ENCODE data around the gene NT5M. TPM values are rescaled to one million over a fixed set of nuclear protein-coding genes. Genes with fewer than 3 reads are reported as not detected.

The NT5M gene
- total RNA-seq, 1 donor from 2014 or later = 5.9 TPM

DNA sequence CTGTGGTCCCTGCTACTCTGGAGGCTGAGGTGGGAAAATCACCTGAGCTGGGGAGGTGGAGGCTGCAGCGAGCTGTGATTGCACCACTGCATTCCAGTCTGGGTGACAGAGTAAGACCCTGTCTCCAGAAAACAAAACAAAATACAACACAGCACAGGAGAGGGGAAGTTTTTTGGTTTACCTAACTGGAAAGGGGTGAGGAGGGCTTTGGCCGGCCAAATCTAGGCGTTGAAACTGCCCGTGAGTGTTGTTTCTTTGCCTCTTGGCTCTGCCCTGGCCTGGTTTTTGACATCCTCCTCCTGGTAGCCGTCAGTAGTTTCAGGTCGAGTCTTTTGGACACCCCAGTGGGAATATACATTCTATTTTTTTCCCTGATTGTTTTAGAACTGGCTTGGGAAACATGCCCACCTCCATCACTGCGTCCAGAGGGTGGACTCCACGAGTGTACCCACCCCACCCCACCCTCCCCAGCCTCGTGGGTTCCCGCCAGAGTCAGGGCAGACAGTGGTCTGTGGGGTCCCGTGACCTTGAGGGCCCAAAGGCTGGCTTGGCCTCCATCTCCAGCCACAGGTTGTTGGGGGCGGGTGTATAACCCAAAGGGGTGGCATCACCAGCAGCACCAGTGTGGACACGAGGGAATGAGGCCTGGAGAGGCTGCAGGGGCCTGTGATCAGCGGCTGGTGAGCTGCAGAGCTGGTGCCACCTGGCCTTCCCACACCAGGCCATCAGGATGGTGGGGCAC, 42.7 kb downstream of the NT5M start:
- no peaks in the 10 kb centered on the region for H3K9me3 Mint-ChIP-seq
- no peak for DNase-seq (ENCODE audit: extremely low spot score, unreplicated experiment)
- no peaks in the 10 kb centered on the region for H3K4me1 Mint-ChIP-seq (ENCODE audit: unreplicated experiment)
- no peak overlapping the region for H3K27ac Mint-ChIP-seq
- no peak overlapping the region for H3K4me3 Mint-ChIP-seq
- no peak for TF ChIP-seq CTCF (conservative IDR thresholded peaks at IDR 0.05)
- H3K27me3 Mint-ChIP-seq = no peaks in the 10 kb centered on the region
- no peaks in the 10 kb centered on the region for H3K36me3 Mint-ChIP-seq

DNA sequence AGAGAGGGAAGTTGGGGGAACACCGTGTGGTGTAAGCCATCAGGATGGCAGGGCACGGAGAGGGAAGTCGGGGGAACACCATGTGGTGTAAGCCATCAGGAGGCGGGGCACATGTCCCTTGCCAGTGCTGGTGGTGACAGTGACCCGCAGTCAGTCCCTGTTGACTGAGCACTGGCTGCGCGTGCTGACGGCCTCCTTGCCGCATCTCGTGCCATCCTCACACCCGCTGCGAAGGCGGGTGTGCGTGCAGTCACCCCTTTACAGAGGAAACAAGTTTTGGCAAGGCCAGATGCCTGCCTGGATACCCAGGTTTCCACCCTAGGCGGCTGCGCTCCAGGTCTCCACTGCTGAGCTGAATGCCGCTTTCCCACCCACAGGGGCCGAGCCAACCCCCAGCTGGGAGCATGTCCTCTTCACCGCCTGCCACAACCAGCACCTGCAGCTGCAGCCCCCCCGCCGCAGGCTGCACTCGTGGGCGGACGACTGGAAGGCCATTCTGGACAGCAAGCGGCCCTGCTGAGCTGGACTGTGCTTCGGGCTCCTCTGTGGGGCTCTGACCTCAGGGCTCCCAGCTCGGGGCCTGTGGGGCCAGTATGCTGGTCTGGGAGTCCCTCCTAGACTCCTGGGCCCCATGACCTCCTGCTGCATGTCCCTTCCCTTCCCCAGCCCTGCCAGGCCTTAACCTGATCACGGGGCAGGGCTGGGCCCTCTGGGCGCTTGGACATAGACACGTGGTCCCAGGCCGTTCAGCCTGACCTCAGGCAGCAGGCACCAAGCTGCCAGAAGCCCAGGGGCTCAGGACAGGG, 43.5 kb downstream of the NT5M start:
- TF ChIP-seq CTCF (conservative IDR thresholded peaks at IDR 0.05) = no peak
- Mint-ChIP-seq H3K27ac (no peak overlapping the region), H3K27me3 (no peaks in the 10 kb centered on the region), H3K4me3 (no peak overlapping the region), H3K9me3 (no peaks in the 10 kb centered on the region), H3K36me3 (no peaks in the 10 kb centered on the region), H3K4me1 (ENCODE audit: unreplicated experiment) (no peaks in the 10 kb centered on the region)
- no peak for DNase-seq (ENCODE audit: extremely low spot score, unreplicated experiment)

DNA sequence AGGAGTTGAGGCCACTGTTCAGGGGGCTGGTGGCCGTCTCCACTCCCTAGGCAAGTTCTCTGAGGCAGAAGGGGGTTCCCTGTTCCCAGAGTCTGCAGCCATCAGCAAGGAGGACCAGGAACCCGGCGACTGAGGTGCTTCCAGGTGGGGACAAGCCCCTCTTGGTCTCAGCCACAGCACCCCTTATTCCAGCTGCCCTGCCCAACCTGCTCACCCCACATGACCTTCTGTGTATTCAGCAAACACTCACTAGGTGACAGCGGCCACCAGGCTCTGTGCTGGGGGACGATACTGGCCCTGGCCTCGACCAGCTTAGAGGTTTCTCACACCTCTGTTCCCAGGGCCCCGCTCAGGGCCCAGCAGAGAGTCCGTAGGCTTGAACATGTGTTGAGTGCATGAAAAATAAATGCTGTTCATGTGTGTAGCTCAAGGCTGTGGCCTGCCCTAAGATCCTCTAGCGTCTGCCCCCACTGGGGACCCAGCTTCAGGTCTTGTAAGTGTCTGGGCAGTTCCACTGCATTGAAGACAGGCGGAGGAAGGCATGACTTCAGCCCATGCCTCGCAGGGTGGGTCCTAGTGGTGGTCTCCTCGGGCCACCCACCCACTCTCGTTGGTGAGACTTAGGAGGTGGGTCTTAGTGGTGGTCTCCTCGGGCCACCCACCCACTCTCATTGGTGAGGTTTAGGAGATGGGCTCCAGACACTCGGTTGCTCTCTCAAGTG, 44.2 kb downstream of the NT5M start:
- H3K9me3 Mint-ChIP-seq = no peaks in the 10 kb centered on the region
- H3K4me3 Mint-ChIP-seq = no peak overlapping the region
- no peaks in the 10 kb centered on the region for H3K4me1 Mint-ChIP-seq (ENCODE audit: unreplicated experiment)
- no peak for TF ChIP-seq CTCF (conservative IDR thresholded peaks at IDR 0.05)
- H3K27ac Mint-ChIP-seq = no peak overlapping the region
- H3K27me3 Mint-ChIP-seq = no peaks in the 10 kb centered on the region
- no peaks in the 10 kb centered on the region for H3K36me3 Mint-ChIP-seq
- DNase-seq (ENCODE audit: extremely low spot score, unreplicated experiment) = no peak

GRCh38 chr17:17347956-17348871, 45.0 kb downstream of the NT5M start:
- Mint-ChIP-seq H3K36me3 (no peaks in the 10 kb centered on the region), H3K4me3 (no peak overlapping the region), H3K9me3 (no peaks in the 10 kb centered on the region), H3K27me3 (no peaks in the 10 kb centered on the region), H3K4me1 (ENCODE audit: unreplicated experiment) (no peaks in the 10 kb centered on the region), H3K27ac (no peak overlapping the region)
- TF ChIP-seq CTCF (conservative IDR thresholded peaks at IDR 0.05) = no peak
- no peak for DNase-seq (ENCODE audit: extremely low spot score, unreplicated experiment)
